ENCODE results near the gene IFT172.

Gene IFT172

GRCh38 chr2:27421660-27422250 lies 67.8 kb downstream of the IFT172 start:
- no peak for DNase-seq

DNA sequence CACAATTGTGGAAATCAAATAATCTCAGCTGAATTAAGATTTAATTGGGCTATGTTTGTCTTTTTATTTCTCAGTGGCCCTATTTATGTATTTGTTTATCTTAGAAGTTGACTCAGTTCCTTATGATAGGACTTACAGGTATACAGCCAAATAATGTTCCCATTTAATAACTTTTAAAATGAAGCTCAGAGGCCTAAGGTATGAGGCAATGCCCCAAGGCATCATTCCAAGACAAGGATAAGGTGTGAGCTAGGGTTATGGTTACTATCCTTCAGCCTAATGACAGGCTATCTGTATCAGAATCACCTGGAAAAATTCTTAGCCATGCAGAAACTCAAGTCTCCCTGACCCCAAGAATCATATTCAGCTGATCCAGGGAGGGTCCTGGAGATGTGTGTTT lies 68.5 kb downstream of the IFT172 start:
- no peak for DNase-seq

GRCh38 chr2:27416151-27416550 lies 73.4 kb downstream of the IFT172 start:
- no peak for DNase-seq

DNA sequence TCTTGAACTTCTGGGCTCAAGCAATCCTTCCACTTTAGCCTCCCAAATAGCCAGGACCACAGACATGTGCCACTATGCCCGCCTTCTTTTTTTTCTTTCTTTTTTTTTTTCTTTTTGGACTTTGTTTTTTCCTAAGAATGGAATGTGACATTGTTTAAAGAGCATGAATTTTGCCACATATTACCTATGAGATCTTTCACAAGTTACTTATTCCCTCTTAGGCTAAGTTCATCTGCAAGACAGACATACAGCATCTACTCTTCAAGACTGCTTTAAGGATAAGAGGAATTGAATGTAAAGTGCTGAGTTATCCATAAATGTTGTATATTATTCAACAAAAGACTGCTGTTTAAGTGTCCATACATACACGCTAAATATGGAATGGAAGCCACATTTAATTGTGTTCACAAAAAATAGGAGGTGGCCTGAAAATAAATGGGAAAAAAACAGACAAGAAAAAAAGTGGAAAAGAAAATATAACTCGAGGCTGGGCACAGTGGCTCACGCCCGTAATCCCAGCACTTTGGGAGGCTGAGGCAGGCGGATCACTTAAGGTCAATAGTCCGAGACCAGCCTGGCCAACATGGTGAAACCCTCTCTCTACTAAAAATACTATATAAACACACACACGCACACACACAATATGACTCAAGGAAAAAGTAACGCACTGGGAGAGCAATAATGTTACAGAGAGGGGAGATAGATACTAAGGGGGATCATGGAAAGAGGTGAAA lies 77.0 kb downstream of the IFT172 start:
- no peak for DNase-seq

DNA sequence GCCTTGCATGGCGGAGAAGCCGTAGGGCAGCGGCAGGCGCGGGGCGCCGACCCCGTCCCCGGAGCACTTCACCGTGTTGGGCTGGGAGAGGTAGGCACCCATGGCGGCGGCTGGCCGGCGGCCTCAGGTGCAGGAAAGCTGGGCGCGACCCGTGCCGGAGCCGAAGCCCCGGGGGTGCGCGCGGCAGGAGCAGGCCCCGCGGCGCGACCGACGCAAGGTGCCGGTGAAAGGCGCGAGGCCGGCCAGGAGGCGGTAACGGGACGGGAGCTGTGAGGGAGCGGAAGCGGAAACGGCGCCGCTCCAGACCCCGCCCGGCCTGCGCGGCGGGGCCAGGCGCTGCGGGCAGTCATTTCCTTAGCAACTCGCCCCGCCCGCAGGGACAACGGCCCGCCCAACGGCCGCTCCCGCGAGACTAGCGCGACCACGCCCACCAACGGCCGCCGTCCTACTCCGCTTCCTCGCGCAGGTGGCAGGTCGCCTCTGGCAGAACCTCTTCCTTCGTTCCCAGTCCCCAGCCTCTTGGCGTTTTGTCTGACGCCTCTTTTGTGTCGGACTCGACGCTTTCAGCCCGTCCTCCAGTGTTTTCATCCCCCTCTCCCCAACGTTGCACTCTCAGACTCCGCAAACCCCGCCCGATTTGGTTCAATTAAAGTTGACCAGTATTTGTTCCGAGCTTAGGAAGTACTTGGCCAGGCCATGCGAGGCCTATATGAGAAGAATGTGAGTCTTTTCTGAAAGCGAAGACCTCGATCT lies 80.0 kb downstream of the IFT172 start, which contains the start of gene PPM1G:
PPM1G (minus strand) TSS at position 271 of the 753 bp plus-strand sequence; CDS start at position 102, 169 bp downstream.
- peak; percentile 92 for DNase-seq

DNA sequence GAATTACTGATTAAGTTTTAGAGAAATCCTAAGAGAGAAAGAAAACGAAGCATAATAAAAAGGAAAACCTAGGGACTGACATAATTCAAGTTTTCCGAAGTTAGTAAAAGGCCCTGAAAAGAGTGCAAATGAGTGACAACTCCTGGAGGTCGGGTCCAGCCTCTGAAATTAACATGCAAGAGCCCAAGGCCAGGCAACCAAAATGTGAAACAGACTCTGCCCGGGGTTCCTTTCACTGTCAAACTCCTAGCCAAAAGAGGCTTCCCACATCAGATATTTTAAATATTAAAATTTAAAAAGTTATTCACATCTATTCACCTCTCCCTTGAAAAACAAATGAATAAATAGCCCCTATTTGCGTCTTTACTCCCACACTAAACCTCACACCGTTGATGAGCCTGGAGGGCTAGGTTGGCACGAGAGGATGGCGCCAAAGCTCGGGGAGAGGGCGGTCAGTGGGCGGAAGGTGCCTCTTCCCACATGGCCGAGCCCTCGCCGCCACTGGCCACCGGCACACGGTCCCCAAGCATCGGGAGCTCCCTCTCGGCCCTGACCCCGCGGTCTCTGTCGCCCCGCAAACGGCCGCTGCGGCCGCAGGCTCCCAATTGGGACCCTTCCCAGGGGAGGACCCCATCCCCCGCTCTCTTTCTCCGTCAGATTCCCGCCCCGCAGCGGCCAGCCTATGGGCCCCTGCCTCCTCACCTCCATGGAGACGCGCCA lies 80.8 kb downstream of the IFT172 start:
- no peak for DNase-seq

- DNase-seq, result peak; percentile 44
Measured at GRCh38 chr2:27407798-27408491, 81.6 kb downstream of the IFT172 start.

- peak; percentile 44 for DNase-seq
Measured at GRCh38 chr2:27400348-27401135, 89.0 kb downstream of the IFT172 start.

DNA sequence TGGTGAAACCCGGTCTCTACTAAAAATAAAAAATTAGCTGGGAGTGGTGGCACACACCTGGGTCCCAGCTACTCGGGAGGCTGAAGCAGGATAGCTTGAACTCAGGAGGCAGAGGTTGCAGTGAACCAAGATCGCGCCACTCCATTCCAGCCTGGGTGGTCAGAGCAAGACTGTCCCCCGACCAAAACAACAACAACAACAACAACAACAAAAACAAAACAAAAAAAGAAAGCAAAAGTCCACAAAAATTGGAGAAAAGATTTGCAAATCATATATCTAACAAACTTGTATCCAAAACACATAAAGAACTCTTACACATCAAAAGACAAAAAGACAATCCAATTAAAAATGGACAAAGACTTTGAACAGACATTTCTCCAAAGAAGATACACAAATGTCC lies 90.6 kb downstream of the IFT172 start:
- no peak for DNase-seq
